KBM-7 (cell line): ENCODE measurements around the gene CRYBA2.

Experiments used
- DNase-seq: peaks from one replicate; pipeline ENCODE4 v3.0.0-alpha.2; 2015
- in situ Hi-C: fragments of 300-500 bp; cut with MboI; formaldehyde crosslinking; loops from 2 replicates; pipeline ENCODE4 v1.14.3; 2020; ENCODE audit warnings: low sequenced_read_pairs, low pct_unique_long_range_greater_than_20kb, mixed read lengths

Gene CRYBA2

DNA sequence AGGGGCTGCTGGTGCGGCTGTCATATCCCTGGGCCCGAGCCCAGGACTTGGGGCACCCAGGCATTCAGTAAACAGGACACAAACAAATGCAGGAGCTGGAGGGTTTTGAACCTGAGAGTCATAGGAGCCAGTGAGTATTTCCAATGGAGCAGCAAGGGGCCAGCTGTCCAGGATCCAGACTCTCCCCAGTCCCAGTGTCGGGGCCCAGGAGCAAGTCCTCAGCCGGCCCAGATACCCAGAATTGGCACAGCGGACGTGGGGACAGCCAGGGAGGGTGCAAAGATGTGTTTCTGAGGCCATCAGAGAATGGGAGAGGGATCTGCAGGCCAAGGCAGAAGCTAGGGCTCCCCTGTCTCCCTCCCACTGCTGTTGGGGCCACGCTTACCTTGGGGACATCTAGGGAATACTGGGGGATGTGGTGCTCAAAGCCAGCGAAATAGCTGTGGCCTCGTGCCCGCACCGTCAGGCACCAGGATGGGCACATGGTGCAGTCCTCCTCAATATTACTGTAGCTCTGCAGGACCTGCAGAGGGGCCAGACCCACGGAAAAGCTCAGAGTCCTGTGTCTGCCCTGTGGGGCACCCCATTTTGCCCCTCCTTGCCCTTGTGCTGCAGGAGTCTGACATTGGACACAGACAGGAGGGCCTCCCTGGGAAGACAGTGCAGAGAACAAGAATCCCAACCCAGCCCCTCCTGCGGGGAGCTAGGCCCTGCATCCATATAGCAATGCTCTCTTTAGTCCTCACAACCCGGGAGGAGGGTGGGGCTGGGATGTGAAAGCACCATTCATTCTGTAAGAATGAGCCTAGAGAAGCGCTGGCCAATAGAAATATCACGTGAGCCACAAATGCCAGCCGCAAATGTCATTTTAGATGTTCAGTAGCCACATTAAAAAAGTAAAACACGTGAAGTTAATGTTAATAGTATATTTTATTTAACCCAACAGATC lies 32.7 kb upstream of the CRYBA2 start:
- in situ Hi-C loops: no loop called here
- no peak for DNase-seq

DNA sequence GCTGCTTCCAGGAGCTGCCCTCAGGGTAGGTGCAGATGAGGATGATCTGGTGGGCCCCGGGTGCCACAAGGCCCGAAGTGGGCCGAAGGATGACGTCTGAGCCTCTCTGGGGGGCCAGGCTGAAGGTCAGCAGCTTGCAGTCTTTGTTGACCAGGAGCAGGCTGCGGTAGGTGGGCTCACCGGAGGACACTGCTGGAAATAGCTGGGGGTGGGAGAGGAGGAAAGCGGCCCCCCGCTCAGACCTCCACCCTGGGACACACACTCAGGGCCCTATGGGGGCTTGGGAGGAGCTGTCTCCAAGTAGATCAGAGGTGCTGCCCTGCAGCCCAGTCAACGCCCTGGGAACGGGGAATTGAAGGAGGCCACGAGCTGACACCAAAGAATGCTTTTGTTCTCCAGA lies 30.8 kb upstream of the CRYBA2 start:
- no peak for DNase-seq
- in situ Hi-C loops: no loop called here

DNA sequence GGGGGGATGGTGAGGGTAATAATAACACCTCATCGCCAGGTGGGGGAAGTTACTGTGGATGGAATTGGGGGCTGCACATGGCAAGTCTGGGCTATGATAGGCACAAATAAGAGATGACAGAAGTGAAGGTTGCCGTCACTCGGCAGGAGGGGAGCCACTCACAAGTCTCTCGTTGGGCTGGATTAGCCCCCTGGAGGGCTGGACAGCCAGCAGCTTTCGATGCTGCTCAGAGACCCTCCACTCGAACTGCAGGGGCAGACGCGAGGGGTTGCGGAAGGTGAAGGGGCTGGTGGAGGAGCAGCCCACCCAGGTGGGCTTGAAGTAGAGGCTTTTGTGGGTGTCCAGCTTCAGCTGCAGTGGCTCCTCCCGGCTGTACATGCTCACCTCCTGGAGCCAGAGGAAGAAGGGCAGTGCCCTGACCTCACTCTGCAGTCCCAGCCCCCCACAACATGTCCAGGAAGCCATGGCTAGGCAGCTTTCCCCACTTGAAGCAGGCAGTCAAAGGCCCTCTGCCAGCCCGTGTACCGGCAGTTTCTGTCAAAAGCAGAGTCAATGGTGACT lies 29.9 kb upstream of the CRYBA2 start:
- no peak for DNase-seq
- in situ Hi-C loops: no loop called here

DNA sequence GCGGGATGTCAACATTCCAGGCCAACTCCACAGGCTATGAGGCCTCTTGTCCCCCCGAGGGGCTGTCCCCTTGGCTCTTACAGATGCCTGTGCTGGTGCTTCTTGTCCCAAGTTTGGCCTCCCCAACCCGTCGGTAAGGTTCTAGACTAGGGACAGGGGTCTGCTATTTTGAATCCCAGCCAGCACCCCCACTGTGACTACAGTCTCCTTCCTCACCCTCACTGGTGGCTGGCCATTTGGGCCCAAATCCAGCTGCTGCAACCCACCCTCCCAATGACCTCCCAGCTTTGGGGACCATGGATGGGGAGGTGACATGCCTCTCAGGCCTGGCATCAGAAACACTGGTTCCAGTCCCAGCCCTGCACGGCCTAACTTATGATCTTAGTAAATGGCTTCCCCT lies 29.4 kb upstream of the CRYBA2 start:
- DNase-seq: no peak
- in situ Hi-C loops: no loop called here

DNA sequence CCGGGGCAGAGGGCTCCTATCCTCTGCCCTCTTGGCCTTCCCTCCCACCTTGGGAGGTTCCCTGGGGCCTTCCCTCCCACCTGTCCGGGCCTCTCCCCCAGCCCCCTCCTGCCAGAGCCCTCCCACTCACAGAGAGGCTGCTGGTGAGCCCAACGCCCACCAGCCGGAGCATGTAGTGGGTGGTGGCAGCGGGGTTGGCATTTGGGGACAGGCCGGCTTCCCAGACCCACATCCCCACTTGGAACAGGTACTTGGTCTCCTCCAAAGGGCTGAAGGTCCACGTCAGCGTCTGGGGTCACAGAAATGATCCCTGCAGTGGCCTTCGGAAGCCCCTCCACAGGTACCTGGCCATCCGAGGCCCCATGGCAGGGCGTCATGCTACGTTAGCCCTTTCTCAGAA lies 28.8 kb upstream of the CRYBA2 start:
- in situ Hi-C loops: no loop called here
- DNase-seq: no peak

DNA sequence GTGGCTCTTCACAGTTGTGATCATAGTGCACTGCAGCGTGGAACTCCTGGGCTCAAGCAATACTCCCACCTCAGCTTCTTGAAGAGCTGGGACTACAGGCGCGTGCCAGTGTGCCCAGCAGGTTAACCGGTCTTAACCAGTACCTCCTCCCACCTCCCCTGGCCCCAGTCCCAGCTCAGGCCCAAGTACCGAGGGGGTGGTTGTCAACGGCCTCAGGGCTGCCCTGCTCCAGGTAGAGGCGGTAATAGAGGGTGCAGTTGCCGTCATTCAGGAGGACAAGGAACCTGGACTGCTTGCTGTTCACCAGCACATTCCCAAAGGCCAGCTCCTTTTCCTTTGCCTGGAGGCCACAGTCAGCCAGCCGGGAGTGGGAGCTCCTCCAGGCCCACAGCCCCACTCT lies 28.4 kb upstream of the CRYBA2 start:
- no peak for DNase-seq
- in situ Hi-C loops: no loop called here

DNA sequence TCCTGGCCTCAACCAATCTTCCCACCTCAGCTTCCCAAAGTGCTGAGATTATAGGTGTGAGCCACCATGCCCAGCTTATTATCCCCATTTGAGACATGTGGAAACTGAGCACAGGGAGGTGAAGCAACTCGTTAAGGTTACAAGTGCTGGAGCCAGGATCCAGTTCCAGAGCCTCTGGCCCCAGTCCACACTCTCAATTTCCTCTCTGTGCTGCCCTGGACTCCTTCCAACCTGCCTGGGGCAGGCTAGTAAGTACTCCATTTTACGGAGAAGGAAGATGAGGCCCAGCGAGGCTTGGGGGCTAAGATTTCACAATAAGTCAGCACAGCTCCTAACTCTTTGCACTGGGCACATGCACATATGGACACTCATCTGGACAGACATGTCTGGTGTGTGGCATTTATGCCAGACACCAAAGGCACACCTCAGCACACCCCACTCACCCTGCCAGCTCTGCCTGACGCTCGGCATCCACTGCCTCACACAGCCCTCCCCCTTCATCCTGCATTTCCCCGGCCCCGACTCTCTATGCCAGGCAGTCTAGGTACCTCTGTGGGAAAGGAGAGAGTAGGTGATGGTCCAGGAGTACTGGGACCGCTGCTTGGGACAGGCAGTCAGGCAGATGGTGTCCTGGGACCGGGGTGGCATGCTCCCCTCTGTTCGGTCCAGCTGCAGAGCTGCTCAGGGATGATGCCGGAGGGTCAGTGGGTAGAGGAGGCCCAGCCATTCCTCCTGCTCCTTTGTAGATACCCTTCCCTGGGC lies 27.6 kb upstream of the CRYBA2 start:
- DNase-seq: no peak
- in situ Hi-C loops: no loop called here

DNA sequence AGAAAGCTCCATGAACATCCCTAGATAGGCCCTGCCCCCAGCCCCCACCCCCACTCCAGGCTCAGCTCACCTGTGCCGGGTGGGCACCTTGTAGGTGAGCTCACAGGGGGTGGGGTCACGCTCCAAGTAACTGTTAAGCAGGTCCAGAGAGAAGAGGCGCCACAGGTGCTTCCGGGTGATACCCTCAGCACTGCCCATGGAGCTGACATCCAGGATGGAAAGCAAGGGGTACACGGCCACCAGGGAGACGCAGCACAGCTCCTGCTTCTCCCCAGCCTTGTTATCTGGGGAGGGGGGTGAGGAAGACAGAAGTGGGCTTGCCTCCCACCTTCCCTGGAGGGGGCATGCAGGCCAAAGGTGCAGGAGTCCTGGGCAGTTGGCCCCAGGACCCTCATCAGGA lies 26.2 kb upstream of the CRYBA2 start:
- DNase-seq: no peak
- in situ Hi-C loops: no loop called here

DNA sequence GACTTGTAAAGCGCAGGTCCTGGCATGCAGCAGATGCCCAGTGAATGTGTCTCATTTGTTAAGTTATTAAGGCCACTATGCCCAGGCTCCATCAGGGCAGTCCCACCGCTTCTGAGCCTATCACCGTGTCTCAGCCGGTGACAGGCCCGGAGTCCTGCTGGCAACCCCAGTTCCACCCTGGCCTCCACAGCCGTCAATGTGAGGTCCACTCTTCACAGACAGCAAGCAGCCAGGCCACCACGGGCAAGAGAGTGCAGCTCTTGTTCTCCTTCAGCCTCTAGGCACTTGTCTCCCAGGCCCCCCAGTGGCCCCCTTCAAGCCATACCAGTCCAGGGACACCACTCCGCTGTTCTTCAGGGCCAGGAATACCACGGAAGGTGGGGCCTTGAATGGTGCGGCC lies 25.5 kb upstream of the CRYBA2 start:
- no peak for DNase-seq
- in situ Hi-C loops: no loop called here

DNA sequence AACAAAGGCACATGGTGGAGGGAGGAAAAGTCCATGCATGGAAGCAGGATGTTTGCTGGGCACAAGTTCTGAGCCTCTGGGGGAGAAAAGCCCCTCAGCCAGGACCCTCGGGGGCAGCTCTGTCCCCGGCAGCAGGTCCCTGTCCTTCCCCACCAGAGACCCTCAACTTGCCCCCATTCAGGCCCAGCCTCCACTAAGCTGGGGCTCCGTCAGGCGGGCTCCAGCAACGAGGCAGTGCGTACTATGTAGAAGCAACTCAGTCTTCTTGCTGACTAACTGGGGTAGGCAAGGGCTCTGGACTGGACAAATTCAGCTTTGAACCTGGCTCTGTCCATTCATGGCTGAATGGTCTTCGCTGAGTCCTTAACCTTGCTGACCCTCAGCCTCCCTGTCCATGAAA lies 25.1 kb upstream of the CRYBA2 start:
- no peak for DNase-seq
- in situ Hi-C loops: no loop called here

DNA sequence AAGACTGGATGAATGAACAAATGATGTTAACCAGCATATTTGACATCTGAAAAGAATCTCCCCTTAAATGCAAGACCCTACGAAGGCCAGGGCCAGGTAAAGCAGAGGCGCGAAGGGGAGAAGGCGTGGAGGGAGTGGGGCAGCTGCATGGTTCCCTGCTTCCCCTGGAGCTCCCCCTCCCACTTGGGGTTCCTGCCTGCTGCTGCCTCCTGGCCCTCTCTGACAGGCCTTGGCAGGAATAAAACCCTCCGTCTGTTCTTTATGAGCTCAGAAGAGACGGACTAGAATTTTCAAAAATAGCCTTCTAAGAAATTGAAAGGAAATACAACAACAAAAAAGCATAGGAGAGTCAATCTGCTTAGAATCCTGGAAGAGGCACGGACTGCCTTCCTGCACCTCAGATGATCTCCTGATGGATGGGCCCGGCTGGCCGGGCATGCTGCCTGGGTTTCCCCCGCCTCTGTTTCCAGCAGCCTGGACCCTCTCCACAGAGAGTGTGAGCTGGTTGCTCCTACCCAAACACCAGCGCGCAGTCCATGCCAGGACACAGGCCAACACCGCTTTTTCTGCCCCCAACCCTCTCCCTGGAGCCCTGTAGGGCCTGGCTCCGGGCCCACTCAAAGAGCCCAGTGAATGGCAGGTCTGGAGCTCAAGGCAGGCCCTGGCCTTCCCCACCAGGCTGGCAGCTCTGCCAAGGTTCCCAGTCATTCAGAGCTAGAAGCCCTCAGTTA lies 24.1 kb upstream of the CRYBA2 start:
- DNase-seq: no peak
- in situ Hi-C loops: no loop called here

DNA sequence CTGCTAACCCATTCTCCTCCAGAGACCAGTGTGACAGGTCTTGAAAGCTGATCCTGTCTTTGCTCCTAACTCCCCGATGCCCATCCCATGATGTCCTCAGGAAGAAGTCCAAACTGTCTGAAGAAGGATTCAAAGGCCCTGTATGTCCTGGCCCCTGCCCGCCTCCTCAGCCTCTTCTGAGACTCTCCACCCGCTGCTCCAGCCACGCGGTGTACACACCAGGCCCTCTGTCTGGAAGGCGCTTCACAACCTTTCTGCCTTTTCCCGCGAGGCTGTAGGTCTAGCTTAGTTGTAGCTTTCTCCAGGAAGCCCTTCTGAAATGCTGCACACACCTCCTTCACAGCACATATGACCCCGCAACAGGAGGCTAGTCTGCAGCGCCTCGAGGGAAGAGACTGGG lies 23.5 kb upstream of the CRYBA2 start:
- no peak for DNase-seq
- in situ Hi-C loops: no loop called here

DNA sequence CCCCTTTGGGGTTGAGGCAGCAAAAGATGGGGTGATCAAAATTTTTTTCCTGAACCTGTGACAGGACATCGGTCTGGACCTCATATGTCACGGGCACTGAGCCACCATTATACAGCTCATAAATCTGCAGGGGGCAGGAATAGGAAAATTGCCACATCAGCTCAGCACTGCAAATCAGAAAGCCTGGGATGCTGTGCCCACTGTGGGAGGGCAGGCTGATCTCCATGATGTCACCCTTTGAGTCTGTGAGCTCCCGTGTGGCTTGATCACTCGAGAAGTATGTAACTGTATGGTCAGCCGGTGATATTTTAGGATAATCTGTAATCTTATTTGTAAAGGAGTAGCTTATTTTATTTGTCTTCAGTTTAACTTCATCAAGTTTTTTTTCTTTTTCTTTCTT lies 17.7 kb upstream of the CRYBA2 start:
- in situ Hi-C loops: no loop called here
- no peak for DNase-seq

DNA sequence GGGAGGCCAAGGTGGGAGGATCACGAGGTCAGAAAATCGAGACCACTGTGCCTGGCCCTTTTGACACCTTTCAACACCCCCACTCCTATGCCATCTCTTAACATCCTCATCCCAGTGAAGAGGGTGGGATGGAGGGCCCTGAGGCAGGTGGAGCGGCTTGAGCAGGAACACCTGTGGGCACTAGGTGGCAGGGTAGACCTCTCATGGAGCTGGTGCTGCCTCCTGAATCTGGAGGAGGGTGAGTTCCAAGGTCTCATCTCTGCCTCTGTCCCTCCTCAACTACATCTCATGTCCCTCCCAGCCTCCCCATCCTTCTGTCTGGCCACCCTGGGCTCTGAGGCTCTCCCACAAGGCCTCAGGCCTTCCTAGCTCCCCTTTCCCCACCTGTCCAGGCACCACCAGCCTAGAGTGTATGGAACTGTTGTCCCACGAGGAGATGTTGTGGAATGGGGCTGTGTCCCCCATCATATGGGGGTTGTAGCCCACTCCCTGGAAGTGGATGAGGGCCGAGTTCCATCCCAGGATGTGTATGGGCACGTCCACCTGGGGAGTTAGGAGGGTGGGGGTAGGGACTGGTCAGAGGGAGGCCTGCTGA lies 17.0 kb upstream of the CRYBA2 start:
- in situ Hi-C loops: no loop called here
- DNase-seq: no peak

DNA sequence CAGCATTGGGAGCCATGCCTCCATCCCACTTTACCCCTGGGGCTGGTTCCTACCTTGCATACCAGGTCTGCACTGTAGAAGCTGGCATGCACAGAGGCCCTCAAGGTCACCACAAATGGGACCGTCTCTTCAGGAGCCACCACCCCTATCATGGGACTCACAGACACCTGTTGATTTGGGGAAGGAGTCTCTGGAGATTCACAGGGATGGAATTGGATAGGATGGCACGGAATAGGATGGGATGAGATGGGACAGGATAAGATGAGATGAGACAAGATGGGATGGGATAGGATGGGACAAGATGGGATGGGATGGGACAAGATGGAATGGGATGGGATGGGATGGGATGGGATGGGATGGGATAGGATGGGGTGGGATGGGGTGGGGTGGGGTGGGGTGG lies 16.1 kb upstream of the CRYBA2 start:
- in situ Hi-C loops: no loop called here
- no peak for DNase-seq

DNA sequence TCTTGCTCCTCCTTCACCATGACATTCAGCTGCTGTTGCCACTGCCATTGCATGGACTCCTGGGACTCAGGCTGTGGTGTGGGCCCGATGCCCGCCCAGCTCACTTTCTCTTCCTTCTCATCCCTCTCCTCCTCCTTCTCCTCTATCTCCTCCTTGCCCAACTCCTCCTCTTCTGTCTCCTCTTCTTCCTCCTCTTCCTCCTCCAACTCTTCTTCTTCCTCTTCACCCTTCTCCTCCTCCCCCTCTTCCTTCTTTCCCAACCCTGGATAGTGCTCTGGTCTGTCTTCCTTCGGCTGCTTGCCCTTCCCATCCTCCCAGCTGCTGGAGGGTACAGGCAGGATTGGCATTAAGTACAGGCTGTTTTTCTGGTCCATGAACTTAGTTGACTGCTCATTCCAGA lies 10.8 kb upstream of the CRYBA2 start:
- in situ Hi-C loops: no loop called here
- DNase-seq: no peak

DNA sequence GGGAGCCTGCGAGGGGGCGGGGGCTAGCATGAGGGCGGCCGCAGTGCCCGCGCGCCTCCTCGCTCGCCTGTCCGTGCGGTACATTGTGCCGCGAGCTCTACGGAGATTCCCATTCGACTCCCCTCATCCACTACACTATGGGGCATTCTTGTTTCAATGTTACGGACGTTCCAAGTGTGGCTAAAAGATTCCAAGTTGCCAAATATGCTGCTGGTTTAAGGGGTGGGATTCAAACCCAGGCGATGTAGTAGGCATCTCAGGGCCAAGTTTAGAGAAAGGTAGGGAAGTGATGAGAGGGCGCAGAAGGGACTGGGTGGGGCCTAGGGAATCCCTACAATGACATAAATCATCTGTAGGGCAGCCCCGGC lies 10.0 kb upstream of the CRYBA2 start:
- in situ Hi-C loops: no loop called here
- no peak for DNase-seq

DNA sequence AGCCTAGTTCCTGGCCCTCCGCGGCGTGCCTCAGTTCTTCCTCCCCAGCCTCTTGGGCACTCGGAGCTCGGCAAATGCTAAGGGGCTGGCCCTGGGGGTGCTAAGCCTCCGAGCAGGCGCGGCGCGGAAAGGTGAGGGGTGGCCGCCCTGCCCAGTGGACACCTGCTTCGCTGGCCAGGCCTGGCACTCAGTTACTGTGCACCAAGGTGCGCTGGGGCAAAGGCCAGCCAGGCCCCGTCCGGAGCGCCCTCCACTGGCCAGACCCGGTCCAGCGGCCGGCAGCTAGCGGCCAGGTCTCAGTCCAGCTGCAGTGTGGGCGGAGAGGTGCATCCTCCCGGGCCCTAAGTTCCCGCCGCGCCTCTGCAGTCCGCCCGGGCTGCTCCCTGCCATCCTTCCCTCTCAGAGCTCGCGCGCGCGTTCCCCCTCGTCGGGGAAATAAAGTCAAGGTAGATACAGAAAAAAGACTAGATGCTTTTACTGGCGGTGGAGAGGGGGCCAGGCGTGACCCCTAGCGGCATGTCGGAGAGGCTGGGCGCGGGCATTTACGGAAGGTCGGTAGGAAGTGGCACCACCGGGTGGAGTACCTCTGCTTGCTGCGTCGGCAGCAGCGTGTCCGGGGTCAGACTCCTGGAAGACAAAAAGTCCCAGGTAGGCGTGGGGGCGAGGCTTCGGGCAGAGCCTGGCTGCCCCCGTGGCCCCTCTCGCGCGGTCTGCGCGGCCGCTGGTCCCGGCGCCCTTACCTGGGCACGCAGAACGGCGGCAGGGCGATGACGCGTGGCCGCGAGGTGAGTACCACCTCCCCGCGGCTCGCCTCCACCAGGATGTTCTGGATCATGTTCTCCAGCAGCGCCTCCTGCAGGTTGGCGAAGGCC lies 9.4 kb upstream of the CRYBA2 start:
- no peak for DNase-seq
- in situ Hi-C loops: no loop called here
